KBM-7 (cell line): ENCODE results near the gene RALGAPB.
"Not testable (repeated sequence)": the region's sequence is repeated elsewhere in the genome, so short reads cannot be mapped to it uniquely, and the experiment has no call there.

Source experiments
- DNase-seq: peaks from one replicate; pipeline ENCODE4 v3.0.0-alpha.2; 2015
- in situ Hi-C: fragments of 300-500 bp; cut with MboI; formaldehyde crosslinking; loops from 2 replicates; pipeline ENCODE4 v1.14.3; 2020; ENCODE audit warnings: low sequenced_read_pairs, low pct_unique_long_range_greater_than_20kb, mixed read lengths

Gene RALGAPB

GRCh38 chr20:38445901-38446425 is 26.7 kb upstream of the RALGAPB start:
- no peak for DNase-seq
- in situ Hi-C loops = no loop called here

DNA sequence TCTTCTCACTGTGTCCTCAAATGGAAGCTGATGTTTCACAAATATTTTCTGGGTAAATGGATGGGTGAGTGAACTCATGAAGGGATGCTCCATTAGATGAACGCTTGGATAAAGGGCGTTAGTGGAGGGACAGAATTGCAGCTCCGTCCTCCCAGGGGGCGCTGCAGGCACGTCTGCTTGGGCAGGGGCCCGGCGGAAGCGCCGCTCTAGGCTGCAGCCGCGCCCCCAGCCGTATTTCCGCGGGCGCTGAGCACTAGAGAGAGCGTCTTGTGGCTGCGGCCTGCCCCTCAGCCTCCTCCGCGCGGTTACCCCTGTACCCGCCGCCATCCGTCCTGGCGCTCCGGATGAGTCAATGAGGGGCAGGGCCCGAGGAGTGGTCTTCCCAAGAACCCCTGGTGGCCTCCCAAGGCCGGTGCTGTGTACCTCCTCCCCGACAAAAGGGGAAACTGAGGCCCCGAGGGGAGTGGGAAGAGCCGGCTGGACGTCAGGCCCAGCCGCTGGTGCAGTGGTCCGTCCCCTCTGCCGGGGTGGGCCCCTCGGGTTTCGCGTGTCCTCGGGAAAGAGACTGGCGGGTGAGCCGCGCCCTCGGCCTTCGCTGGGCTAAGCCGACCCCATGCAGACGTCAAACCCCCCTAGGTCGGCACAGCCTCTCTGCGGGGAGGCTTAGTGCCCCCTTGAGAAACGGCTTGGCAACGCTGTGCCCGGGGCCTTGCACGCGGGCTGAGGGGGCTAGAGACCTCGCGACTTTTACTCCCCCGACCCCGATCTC is 26.0 kb upstream of the RALGAPB start:
- DNase-seq = peak; percentile 93

GRCh38 chr20:38447251-38447661 is 25.4 kb upstream of the RALGAPB start:
- in situ Hi-C loops = no loop called here
- no peak for DNase-seq

More for the DNA sequence above, 26.0 kb upstream of the RALGAPB start:
- in situ Hi-C loops = no loop called here

DNA sequence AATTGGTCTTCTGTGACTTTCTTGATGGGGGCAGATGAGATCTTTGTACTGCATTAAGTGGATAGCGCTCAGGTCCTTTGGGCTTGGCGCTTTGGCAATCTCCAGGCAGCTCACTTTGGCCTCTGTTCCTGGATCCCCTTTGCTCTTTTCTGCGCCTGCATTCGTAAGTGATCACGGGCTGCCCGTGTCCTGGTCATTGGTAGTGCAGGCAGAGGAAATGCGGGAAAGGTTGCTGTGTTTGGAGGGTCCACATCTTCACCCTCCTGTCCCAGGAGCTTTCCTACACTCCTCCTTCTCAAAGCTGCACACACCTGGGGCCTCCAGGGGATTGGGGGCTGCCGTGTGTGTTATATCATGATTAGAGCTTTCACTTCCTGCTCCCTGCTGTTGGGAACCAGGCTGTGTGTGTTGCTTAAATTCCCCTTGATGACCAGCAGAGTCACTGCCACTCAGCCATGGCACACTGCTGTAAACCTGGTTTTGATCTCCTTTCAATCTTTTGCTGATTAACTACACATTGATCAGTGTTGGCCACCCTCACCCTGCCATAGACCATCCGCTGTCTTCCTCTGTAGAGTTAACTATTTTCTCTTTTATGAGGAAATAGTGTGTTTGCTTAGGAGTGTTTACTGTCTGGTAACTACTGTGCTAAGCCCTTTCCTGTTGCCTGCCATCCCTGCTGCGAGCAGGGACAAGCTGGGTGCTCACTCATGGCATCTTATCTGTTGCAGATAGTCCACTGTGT is 24.5 kb upstream of the RALGAPB start:
- peak; percentile 36 for DNase-seq
- in situ Hi-C loops = no loop called here

GRCh38 chr20:38449046-38449445 is 23.6 kb upstream of the RALGAPB start:
- no peak for DNase-seq
- in situ Hi-C loops = no loop called here

DNA sequence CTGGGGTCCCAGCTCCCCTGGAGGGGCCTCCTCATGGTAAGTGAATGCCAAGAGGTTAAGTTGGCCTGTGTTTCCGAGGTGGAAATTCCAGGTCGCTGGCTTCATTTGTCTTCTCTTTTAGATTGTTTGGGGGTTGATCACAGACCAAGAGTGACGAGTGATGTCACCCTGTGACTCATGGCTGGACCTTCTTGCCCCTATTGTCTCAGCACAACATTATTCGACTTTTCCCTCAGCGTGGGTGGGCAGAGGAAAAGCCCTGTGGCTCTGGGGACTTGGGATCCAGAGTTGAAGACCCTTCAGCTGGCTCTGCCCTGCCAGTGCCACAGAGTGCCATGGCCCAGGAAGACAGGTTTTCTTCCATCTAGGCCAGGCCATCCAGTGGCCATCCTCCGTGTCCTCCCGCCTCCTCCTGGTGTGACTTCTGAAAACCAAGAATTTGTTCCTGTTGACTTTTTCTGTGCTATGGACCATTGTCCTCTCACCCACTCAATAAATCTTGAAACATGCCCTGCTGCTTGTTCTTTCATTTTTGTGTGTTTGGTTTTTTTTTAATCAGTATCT is 22.1 kb upstream of the RALGAPB start:
- in situ Hi-C loops = no loop called here
- no peak for DNase-seq

- DNase-seq = no peak
- in situ Hi-C loops = no loop called here
These were observed 19.6 kb upstream of the RALGAPB start for GRCh38 chr20:38452880-38453624.

DNA sequence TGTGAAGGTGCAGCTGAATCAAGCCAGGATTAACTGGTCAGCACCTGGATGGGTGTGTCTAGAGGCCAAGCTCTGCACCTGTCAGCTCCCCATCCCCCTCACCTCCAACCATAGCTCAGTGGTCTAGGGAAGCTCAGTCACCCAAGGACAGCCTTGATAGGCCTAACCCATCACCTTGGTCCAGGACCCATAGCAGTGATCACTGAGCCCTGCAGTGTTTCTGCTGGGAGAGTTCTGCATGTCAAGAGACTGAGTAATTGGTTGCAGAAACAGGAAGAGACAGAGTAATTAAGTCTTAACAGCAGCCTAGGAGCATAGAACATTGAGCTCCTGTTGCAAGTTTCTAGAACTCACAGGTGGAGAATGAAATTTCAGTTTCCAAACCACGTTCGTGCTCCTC is 18.7 kb upstream of the RALGAPB start:
- DNase-seq = peak; percentile 52
- in situ Hi-C loops = no loop called here

DNA sequence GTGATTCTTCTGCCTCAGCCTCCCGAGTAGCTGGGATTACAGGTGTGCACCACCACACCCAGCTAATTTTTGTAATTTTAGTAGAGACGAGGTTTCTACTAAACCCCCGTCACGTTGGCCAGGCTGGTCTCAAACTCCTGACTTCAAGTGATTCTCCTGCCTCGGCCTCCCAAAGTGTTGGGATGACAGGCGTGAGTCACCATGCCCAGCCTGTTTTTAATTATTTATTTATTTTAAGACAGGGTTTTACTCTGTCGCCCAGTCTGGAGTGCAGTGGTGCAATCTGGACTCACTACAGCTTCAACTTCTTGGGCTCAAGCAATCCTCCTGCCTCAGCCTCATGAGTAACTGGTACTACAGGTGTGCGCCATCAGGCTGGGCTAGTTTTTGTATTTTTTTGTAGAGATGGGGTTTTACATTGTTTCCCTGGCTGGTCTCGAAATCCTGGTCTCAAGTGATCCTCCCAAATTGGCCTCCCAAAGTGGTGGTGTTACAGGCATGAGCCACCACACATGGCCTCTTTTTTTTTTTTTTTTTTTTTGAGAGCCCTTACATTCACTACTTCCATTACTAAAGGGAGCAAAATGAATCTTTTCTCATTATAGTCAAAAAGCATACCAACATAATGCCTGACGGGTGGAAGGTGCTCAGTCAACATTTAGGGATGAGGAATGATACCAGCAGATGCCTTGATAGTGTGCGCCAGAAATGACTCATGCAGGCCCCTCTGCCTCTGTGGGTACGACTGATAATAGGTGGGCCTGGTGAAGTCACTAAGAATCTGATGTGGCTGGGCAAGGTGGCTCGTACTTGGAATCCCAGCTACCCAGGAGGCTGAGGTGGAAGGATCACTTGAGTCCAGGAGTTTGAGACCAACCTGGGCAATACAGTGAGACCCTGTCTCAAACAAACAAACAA is 17.8 kb upstream of the RALGAPB start:
- DNase-seq = no peak
- in situ Hi-C loops = no loop called here

GRCh38 chr20:38458314-38458713 is 14.3 kb upstream of the RALGAPB start:
- DNase-seq = no peak
- in situ Hi-C loops = no loop called here

DNA sequence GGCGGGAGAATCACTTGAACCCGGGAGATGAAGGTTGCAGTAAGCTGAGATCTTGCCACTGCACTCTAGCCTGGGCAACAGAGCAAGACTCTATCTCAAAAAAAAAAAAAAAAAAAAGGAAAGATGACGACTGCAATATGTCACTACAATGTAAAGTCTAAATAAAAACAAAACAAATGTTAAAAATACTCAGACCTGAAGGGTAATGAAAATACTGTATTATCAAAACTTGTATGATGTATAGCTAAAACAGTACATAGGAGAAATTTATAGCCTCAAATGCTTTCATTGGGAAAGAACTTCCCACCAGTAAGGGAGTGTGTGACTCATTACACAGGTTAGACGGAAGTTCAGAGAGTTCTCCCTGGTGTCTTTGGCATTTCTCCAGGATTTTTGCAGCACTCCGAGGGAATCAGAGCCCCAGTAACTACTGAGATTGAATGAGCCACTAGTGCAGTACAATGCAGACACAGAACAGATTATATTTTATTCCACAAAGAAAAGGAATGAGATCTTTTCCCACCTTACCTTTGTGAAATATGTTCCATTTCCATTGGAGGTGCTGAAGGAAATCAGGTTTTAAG is 12.5 kb upstream of the RALGAPB start:
- peak; percentile 58 for DNase-seq
- in situ Hi-C loops = no loop called here

DNA sequence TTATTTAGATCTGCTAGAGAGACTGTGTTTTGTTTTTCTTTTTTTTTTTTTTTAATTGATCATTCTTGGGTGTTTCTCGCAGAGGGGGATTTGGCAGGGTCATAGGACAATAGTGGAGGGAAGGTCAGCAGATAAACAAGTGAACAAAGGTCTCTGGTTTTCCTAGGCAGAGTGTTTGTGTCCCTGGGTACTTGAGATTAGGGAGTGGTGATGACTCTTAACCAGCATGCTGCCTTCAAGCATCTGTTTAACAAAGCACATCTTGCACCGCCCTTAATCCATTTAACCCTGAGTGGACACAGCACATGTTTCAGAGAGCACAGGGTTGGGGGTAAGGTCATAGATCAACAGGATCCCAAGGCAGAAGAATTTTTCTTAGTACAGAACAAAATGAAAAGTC is 12.0 kb upstream of the RALGAPB start:
- in situ Hi-C loops, DNase-seq: not testable (repeated sequence)

DNA sequence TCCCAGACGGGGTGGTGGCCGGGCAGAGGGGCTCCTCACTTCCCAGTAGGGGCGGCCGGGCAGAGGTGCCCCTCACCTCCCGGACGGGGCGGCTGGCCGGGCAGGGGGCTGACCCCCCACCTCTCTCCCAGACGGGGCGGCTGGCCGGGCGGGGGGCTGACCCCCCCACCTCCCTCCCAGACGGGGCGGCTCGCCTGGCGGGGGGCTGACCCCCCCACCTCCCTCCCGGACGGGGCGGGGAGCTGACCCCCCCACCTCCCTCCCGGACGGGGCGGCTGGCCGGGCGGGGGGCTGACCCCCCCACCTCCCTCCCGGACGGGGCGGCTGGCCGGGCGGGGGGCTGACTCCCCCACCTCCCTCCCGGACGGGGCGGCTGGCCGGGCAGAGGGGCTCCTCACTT is 11.5 kb upstream of the RALGAPB start:
- in situ Hi-C loops, DNase-seq: not testable (repeated sequence)

GRCh38 chr20:38461569-38461968 is 11.1 kb upstream of the RALGAPB start:
- DNase-seq, in situ Hi-C loops: not testable (repeated sequence)

- in situ Hi-C loops = no loop called here
- DNase-seq = no peak
These were observed 6.5 kb upstream of the RALGAPB start for GRCh38 chr20:38466171-38466570.

- DNase-seq = no peak
- in situ Hi-C loops = no loop called here
These were observed 5.7 kb upstream of the RALGAPB start for GRCh38 chr20:38466983-38467382.

DNA sequence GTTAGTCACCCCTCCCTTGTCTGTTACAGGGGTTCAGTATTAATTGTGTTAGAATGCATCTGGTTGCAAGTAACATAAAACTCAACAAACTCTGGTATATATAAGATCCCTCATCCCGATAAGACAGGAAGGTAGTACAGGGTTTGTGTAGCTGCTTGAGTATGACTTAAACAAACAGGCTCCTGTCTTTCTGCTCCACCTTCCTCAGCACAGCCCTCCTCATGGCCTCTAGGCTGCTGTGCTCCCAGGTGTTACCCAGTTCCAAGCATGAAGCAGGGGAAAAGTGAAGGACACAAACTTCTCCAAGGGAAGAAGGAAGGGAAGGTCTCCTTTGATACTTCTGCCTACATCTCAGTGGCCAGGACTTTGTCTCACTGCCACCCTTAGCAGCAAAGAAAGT is 1.4 kb upstream of the RALGAPB start:
- DNase-seq = no peak
- in situ Hi-C loops = no loop called here

- in situ Hi-C loops = no loop called here
- no peak for DNase-seq
These were observed 593 bp upstream of the RALGAPB start for GRCh38 chr20:38471987-38472512.
